ENCODE results near the gene PLPPR1. TPM values are rescaled to one million over a fixed set of nuclear protein-coding genes. Genes with fewer than 3 reads are reported as not detected.

PLPPR1 gene
- total and polyA plus RNA-seq, 2 experiments from 2014 or later, result 1.3 to 3.7 TPM

DNA sequence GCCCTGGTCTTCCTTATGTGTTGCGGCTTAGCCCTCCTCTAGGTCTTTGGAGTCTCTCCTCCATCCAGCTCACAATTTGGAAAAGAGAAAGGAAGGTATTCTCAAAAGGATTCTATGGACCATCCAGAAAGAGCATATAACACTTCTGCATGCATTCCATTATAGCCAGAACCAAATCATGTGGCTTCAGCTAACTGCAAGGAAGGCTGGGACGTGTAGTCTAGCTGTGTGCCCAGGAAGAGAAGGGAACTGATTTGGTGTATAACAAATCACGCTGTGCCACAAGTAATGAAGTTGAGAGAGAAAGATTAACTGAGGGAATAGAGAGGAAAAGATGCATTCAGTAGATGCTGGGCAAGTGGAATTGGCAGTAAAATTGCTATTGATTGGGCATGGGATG lies 43.7 kb downstream of the PLPPR1 start:
- Mint-ChIP-seq H3K36me3 (ENCODE audit: low read depth) (peaks cover 4% of the 10 kb centered on the region; the same call in 2 of the 3 replicates), H3K4me1 (peaks cover 63% of the 10 kb centered on the region), H3K27ac (no peak overlapping the region), H3K9me3 (0 out of 3 replicates have a peak, but pooled peaks cover under 1% of the 10 kb centered on the region), H3K27me3 (ENCODE audit: insufficient read depth, low read depth, poor library complexity) (no peaks in the 10 kb centered on the region), H3K4me3 (no peak overlapping the region)
- TF ChIP-seq JUNB (IDR thresholded peaks at IDR 0.05; ENCODE audit: unreplicated experiment) (no peak), POLR2AphosphoS5 (IDR thresholded peaks at IDR 0.05; ENCODE audit: low read depth) (no peak), EZH2phosphoT487 (IDR thresholded peaks at IDR 0.05; ENCODE audit: unreplicated experiment) (no peak), ZNF114 (CRISPR knock-in tag; IDR thresholded peaks at IDR 0.05) (no peak), NANOG (IDR thresholded peaks at IDR 0.05; ENCODE audit: borderline replicate concordance) (no peak), CREB1 (CRISPR knock-in tag; IDR thresholded peaks at IDR 0.05; ENCODE audit: low read depth) (no peak), ZNF331 (CRISPR knock-in tag; IDR thresholded peaks at IDR 0.05; ENCODE audit: low read depth) (no peak), EZH2 (IDR thresholded peaks at IDR 0.05; ENCODE audit: low read depth, unreplicated experiment) (no peak), STAT1 (IDR thresholded peaks at IDR 0.05; ENCODE audit: unreplicated experiment) (no peak)
- TF ChIP-seq, protein P1, sequence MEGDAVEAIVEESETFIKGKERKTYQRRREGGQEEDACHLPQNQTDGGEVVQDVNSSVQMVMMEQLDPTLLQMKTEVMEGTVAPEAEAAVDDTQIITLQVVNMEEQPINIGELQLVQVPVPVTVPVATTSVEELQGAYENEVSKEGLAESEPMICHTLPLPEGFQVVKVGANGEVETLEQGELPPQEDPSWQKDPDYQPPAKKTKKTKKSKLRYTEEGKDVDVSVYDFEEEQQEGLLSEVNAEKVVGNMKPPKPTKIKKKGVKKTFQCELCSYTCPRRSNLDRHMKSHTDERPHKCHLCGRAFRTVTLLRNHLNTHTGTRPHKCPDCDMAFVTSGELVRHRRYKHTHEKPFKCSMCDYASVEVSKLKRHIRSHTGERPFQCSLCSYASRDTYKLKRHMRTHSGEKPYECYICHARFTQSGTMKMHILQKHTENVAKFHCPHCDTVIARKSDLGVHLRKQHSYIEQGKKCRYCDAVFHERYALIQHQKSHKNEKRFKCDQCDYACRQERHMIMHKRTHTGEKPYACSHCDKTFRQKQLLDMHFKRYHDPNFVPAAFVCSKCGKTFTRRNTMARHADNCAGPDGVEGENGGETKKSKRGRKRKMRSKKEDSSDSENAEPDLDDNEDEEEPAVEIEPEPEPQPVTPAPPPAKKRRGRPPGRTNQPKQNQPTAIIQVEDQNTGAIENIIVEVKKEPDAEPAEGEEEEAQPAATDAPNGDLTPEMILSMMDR (conservative IDR thresholded peaks at IDR 0.05; ENCODE audit: low read depth in 2 of 2), result no peak
- TF ChIP-seq, protein P2, sequence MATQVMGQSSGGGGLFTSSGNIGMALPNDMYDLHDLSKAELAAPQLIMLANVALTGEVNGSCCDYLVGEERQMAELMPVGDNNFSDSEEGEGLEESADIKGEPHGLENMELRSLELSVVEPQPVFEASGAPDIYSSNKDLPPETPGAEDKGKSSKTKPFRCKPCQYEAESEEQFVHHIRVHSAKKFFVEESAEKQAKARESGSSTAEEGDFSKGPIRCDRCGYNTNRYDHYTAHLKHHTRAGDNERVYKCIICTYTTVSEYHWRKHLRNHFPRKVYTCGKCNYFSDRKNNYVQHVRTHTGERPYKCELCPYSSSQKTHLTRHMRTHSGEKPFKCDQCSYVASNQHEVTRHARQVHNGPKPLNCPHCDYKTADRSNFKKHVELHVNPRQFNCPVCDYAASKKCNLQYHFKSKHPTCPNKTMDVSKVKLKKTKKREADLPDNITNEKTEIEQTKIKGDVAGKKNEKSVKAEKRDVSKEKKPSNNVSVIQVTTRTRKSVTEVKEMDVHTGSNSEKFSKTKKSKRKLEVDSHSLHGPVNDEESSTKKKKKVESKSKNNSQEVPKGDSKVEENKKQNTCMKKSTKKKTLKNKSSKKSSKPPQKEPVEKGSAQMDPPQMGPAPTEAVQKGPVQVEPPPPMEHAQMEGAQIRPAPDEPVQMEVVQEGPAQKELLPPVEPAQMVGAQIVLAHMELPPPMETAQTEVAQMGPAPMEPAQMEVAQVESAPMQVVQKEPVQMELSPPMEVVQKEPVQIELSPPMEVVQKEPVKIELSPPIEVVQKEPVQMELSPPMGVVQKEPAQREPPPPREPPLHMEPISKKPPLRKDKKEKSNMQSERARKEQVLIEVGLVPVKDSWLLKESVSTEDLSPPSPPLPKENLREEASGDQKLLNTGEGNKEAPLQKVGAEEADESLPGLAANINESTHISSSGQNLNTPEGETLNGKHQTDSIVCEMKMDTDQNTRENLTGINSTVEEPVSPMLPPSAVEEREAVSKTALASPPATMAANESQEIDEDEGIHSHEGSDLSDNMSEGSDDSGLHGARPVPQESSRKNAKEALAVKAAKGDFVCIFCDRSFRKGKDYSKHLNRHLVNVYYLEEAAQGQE (IDR thresholded peaks at IDR 0.05; ENCODE audit: unreplicated experiment), result no peak
- TF ChIP-seq, protein P3, sequence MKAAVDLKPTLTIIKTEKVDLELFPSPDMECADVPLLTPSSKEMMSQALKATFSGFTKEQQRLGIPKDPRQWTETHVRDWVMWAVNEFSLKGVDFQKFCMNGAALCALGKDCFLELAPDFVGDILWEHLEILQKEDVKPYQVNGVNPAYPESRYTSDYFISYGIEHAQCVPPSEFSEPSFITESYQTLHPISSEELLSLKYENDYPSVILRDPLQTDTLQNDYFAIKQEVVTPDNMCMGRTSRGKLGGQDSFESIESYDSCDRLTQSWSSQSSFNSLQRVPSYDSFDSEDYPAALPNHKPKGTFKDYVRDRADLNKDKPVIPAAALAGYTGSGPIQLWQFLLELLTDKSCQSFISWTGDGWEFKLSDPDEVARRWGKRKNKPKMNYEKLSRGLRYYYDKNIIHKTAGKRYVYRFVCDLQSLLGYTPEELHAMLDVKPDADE (IDR thresholded peaks at IDR 0.05), result no peak
- TF ChIP-seq, protein P4, sequence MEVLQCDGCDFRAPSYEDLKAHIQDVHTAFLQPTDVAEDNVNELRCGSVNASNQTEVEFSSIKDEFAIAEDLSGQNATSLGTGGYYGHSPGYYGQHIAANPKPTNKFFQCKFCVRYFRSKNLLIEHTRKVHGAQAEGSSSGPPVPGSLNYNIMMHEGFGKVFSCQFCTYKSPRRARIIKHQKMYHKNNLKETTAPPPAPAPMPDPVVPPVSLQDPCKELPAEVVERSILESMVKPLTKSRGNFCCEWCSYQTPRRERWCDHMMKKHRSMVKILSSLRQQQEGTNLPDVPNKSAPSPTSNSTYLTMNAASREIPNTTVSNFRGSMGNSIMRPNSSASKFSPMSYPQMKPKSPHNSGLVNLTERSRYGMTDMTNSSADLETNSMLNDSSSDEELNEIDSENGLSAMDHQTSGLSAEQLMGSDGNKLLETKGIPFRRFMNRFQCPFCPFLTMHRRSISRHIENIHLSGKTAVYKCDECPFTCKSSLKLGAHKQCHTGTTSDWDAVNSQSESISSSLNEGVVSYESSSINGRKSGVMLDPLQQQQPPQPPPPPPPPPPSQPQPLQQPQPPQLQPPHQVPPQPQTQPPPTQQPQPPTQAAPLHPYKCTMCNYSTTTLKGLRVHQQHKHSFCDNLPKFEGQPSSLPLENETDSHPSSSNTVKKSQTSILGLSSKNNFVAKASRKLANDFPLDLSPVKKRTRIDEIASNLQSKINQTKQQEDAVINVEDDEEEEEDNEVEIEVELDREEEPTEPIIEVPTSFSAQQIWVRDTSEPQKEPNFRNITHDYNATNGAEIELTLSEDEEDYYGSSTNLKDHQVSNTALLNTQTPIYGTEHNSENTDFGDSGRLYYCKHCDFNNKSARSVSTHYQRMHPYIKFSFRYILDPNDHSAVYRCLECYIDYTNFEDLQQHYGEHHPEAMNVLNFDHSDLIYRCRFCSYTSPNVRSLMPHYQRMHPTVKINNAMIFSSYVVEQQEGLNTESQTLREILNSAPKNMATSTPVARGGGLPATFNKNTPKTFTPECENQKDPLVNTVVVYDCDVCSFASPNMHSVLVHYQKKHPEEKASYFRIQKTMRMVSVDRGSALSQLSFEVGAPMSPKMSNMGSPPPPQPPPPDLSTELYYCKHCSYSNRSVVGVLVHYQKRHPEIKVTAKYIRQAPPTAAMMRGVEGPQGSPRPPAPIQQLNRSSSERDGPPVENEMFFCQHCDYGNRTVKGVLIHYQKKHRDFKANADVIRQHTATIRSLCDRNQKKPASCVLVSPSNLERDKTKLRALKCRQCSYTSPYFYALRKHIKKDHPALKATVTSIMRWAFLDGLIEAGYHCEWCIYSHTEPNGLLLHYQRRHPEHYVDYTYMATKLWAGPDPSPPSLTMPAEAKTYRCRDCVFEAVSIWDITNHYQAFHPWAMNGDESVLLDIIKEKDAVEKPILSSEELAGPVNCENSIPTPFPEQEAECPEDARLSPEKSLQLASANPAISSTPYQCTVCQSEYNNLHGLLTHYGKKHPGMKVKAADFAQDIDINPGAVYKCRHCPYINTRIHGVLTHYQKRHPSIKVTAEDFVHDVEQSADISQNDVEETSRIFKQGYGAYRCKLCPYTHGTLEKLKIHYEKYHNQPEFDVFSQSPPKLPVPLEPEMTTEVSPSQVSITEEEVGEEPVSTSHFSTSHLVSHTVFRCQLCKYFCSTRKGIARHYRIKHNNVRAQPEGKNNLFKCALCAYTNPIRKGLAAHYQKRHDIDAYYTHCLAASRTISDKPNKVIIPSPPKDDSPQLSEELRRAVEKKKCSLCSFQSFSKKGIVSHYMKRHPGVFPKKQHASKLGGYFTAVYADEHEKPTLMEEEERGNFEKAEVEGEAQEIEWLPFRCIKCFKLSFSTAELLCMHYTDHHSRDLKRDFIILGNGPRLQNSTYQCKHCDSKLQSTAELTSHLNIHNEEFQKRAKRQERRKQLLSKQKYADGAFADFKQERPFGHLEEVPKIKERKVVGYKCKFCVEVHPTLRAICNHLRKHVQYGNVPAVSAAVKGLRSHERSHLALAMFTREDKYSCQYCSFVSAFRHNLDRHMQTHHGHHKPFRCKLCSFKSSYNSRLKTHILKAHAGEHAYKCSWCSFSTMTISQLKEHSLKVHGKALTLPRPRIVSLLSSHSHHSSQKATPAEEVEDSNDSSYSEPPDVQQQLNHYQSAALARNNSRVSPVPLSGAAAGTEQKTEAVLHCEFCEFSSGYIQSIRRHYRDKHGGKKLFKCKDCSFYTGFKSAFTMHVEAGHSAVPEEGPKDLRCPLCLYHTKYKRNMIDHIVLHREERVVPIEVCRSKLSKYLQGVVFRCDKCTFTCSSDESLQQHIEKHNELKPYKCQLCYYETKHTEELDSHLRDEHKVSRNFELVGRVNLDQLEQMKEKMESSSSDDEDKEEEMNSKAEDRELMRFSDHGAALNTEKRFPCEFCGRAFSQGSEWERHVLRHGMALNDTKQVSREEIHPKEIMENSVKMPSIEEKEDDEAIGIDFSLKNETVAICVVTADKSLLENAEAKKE (CRISPR knock-in tag; IDR thresholded peaks at IDR 0.05), result no peak
- H4K20me1 ChIP-seq (replicated peaks; ENCODE audit: insufficient read depth), result no peaks in the 10 kb centered on the region
- DNase-seq (ENCODE audit: low spot score) (no peak), ATAC-seq (no peak)
- H3K27ac ChIP-seq (ENCODE audit: low read depth), result no peak overlapping the region
- H3K4me1 ChIP-seq (ENCODE audit: insufficient read depth), result peaks cover 44% of the 10 kb centered on the region
- H3K27me3 ChIP-seq (ENCODE audit: insufficient read depth), result no peaks in the 10 kb centered on the region
- H3K79me2 ChIP-seq (replicated peaks; ENCODE audit: insufficient read depth), result no peaks in the 10 kb centered on the region
- H2AFZ ChIP-seq, result no peak overlapping the region
- peak overlapping the region; percentile 34; the same call in 1 of the 2 replicates for H3K4me2 ChIP-seq
- no peaks in the 10 kb centered on the region for H3K9me2 ChIP-seq (ENCODE audit: insufficient read depth)
- H3K36me3 ChIP-seq (ENCODE audit: insufficient read depth), result no peaks in the 10 kb centered on the region
- H3F3A ChIP-seq (replicated peaks; ENCODE audit: low read depth), result no peaks in the 10 kb centered on the region
- no peak overlapping the region for H3K4me3 ChIP-seq

Data from GM23338 (cell line).